ENCODE measurements around the gene TMX1.

- TF ChIP-seq CTCF (IDR thresholded peaks at IDR 0.05) (no peak), POLR2A (IDR thresholded peaks at IDR 0.05) (no peak)
Observed at GRCh38 chr14:51290132-51290531, 50.1 kb downstream of the TMX1 start.

Data from testis (tissue), 2 donors.